AG09319 (cell line): ENCODE measurements around the gene SGMS1.

Experiments
- DNase-seq: peaks from one replicate; pipeline ENCODE4 v3.0.0-alpha.2; 2010; ENCODE audit warnings: low read depth; ENCODE audit errors: extremely low read depth
- CTCF ChIP-seq: IDR thresholded peaks from 2 replicates; pipeline ENCODE4 v1.5.1; 2011; ENCODE audit warnings: low read depth, mild to moderate bottlenecking, inconsistent platforms, low read length, moderate library complexity

SGMS1 gene

GRCh38 chr10:50613150-50613549 is 10.6 kb downstream of the SGMS1 start:
- TF ChIP-seq CTCF = no peak
- no peak for DNase-seq

DNA sequence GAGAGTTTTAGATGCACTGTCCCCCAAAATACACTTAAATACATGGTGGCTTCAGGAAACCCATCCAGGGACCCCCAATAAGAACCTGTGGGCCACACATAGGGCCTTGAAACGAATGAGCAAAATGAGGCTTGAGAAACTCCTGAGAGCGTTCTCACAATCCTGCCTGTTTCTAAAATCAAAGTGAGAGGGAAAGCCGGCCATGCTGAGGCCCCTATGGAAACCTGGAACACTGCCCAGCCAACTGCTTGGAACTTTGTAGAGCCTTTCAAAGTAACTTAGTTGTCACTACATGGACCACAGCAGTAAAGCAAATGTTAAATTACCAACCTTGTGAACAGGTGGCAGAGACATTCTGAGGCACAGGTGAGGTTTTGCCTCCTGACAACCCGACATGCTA is 13.4 kb downstream of the SGMS1 start:
- no peak for DNase-seq
- no peak for TF ChIP-seq CTCF

- TF ChIP-seq CTCF = no peak
- DNase-seq = no peak
Measured at GRCh38 chr10:50607356-50607925, 16.3 kb downstream of the SGMS1 start.

DNA sequence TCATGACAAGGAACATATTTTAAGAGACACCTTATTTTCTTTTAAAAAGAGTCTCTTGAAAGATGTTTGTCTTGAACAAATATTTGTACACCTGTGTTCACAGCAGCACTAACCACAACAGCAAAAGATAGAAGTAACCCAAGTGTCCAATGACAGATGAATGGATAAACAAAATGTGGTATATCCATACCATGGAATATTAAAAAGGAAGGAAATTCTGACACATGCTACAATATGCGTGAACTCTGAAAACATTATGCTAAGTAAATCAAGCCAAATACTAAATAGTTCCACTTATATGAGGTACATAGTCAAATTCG is 17.8 kb downstream of the SGMS1 start:
- DNase-seq = no peak

DNA sequence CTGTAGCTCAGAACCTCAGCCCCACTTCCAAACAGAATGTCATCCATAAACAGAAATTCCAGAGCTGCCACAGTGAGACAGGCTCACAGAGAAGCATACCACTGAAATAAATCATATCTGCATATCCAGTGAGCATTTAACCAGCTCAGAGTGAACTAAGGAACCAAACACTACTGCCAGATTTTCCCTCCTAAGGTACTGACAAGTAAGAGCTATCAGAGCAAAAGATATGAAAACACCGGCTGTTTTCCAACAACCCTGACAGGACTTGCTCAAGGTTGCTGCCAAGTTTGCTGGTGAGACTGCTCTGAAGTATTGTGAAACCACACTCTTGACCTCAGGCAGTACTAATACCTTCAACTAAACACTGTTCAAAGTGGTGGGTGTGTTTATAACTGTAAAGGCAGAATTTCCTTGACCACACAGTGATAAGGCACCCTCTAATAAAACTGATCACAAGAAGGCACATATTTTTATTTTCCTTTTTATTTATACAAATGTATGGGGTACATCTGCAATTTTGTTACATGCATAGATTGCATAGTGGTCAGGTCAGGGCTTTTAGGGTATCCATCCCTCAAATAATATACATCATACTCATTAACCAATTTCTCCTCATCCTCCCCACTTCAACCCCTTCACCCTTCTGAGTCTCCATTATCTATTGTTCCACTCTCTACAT is 18.3 kb downstream of the SGMS1 start:
- TF ChIP-seq CTCF = no peak
- DNase-seq = peak; percentile 87

More for the DNA sequence above, 17.8 kb downstream of the SGMS1 start:
- no peak for TF ChIP-seq CTCF

GRCh38 chr10:50604809-50605208 is 18.9 kb downstream of the SGMS1 start:
- TF ChIP-seq CTCF = no peak
- DNase-seq = no peak

- DNase-seq = no peak
- no peak for TF ChIP-seq CTCF
Measured at GRCh38 chr10:50604049-50604640, 19.6 kb downstream of the SGMS1 start.
